ENCODE measurements around the gene LRRC47.

LRRC47 gene

GRCh38 chr1:3821447-3821846, 25.1 kb upstream of the LRRC47 start:
- Histone ChIP-seq H3K9me2 (replicated peaks; ENCODE audit: insufficient read depth, low read length) (no peaks in the 10 kb centered on the region), H3K9me3 (replicated peaks; ENCODE audit: insufficient read depth, low read length) (no peaks in the 10 kb centered on the region), H4K20me1 (ENCODE audit: insufficient read depth, low read length) (no peaks in the 10 kb centered on the region), H3K4me3 (ENCODE audit: low read length) (no peak overlapping the region), H3K36me3 (replicated peaks; ENCODE audit: insufficient read depth, low read length) (no peaks in the 10 kb centered on the region), H3K4me2 (ENCODE audit: low read depth, low read length) (no peak overlapping the region), H3K27ac (ENCODE audit: low read length) (no peak overlapping the region), H3K9ac (ENCODE audit: low read length) (no peak overlapping the region), H3K27me3 (replicated peaks; ENCODE audit: insufficient read depth, low read length) (no peaks in the 10 kb centered on the region), H3F3A (ENCODE audit: insufficient read depth, low read length) (no peaks in the 10 kb centered on the region), H2AFZ (ENCODE audit: low read length) (no peak overlapping the region), H3K4me1 (ENCODE audit: low read length) (no peaks in the 10 kb centered on the region), H3K79me2 (ENCODE audit: low read length) (no peaks in the 10 kb centered on the region)
- TF ChIP-seq EZH2 (optimal IDR thresholded peaks at IDR 0.05; ENCODE audit: low read depth, low read length) (no peak), EZH2phosphoT487 (IDR thresholded peaks at IDR 0.05; ENCODE audit: low read length) (no peak)
- TF ChIP-seq, protein P1, sequence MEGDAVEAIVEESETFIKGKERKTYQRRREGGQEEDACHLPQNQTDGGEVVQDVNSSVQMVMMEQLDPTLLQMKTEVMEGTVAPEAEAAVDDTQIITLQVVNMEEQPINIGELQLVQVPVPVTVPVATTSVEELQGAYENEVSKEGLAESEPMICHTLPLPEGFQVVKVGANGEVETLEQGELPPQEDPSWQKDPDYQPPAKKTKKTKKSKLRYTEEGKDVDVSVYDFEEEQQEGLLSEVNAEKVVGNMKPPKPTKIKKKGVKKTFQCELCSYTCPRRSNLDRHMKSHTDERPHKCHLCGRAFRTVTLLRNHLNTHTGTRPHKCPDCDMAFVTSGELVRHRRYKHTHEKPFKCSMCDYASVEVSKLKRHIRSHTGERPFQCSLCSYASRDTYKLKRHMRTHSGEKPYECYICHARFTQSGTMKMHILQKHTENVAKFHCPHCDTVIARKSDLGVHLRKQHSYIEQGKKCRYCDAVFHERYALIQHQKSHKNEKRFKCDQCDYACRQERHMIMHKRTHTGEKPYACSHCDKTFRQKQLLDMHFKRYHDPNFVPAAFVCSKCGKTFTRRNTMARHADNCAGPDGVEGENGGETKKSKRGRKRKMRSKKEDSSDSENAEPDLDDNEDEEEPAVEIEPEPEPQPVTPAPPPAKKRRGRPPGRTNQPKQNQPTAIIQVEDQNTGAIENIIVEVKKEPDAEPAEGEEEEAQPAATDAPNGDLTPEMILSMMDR (IDR thresholded peaks at IDR 0.05; ENCODE audit: low read length): no peak
- DNase-seq: no peak

GRCh38 chr1:3821004-3821403, 24.7 kb upstream of the LRRC47 start:
- no peaks in the 10 kb centered on the region for H4K20me1 ChIP-seq (ENCODE audit: insufficient read depth, low read length)
- no peaks in the 10 kb centered on the region for H3K36me3 ChIP-seq (replicated peaks; ENCODE audit: insufficient read depth, low read length)
- H3K9me2 ChIP-seq (replicated peaks; ENCODE audit: insufficient read depth, low read length): no peaks in the 10 kb centered on the region
- no peak overlapping the region for H3K27ac ChIP-seq (ENCODE audit: low read length)
- H3K4me3 ChIP-seq (ENCODE audit: low read length): no peak overlapping the region
- no peaks in the 10 kb centered on the region for H3K4me1 ChIP-seq (ENCODE audit: low read length)
- no peaks in the 10 kb centered on the region for H3F3A ChIP-seq (ENCODE audit: insufficient read depth, low read length)
- H3K79me2 ChIP-seq (ENCODE audit: low read length): no peaks in the 10 kb centered on the region
- no peak for DNase-seq
- no peak overlapping the region for H3K4me2 ChIP-seq (ENCODE audit: low read depth, low read length)
- no peak for TF ChIP-seq EZH2 (optimal IDR thresholded peaks at IDR 0.05; ENCODE audit: low read depth, low read length)
- no peak for TF ChIP-seq EZH2phosphoT487 (IDR thresholded peaks at IDR 0.05; ENCODE audit: low read length)
- TF ChIP-seq, protein P1 (IDR thresholded peaks at IDR 0.05; ENCODE audit: low read length): no peak
- no peak overlapping the region for H2AFZ ChIP-seq (ENCODE audit: low read length)
- no peak overlapping the region for H3K9ac ChIP-seq (ENCODE audit: low read length)
- no peaks in the 10 kb centered on the region for H3K9me3 ChIP-seq (replicated peaks; ENCODE audit: insufficient read depth, low read length)
- H3K27me3 ChIP-seq (replicated peaks; ENCODE audit: insufficient read depth, low read length): no peaks in the 10 kb centered on the region

- TF ChIP-seq EZH2 (optimal IDR thresholded peaks at IDR 0.05; ENCODE audit: low read depth, low read length) (no peak), EZH2phosphoT487 (IDR thresholded peaks at IDR 0.05; ENCODE audit: low read length) (no peak)
- H3K36me3 ChIP-seq (replicated peaks; ENCODE audit: insufficient read depth, low read length): no peaks in the 10 kb centered on the region
These were observed 24.0 kb upstream of the LRRC47 start for GRCh38 chr1:3820316-3820715.

DNA sequence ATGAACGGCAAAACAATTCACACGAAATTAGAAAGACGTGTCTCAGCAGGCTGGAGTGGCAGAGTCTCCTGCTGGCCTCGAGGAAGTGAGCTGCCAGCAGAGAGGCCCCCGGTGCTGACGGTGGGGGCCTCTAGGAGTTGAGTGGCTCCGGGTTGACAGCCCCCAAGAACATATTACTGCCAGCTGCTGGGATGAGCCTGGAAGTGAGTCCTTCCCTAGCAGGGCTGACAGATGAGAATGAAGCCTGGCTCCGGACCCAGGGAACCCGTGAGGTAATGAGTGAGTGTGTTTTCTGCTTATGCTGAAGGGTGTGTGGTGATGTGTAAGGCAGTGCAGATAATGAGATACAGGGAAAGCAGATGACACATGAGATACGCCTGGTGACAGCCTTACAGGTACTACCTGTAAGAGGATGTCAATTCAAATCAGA, 23.5 kb upstream of the LRRC47 start:
- Histone ChIP-seq H3K4me3 (ENCODE audit: low read length) (no peak overlapping the region), H3K36me3 (replicated peaks; ENCODE audit: insufficient read depth, low read length) (no peaks in the 10 kb centered on the region), H3K9me3 (replicated peaks; ENCODE audit: insufficient read depth, low read length) (no peaks in the 10 kb centered on the region), H3K4me2 (ENCODE audit: low read depth, low read length) (no peak overlapping the region), H3F3A (ENCODE audit: insufficient read depth, low read length) (no peaks in the 10 kb centered on the region), H3K79me2 (ENCODE audit: low read length) (no peaks in the 10 kb centered on the region), H3K9ac (ENCODE audit: low read length) (no peak overlapping the region), H3K9me2 (replicated peaks; ENCODE audit: insufficient read depth, low read length) (no peaks in the 10 kb centered on the region), H2AFZ (ENCODE audit: low read length) (no peak overlapping the region), H3K27me3 (replicated peaks; ENCODE audit: insufficient read depth, low read length) (no peaks in the 10 kb centered on the region), H3K27ac (ENCODE audit: low read length) (no peak overlapping the region), H3K4me1 (ENCODE audit: low read length) (no peaks in the 10 kb centered on the region), H4K20me1 (ENCODE audit: insufficient read depth, low read length) (no peaks in the 10 kb centered on the region)
- no peak for DNase-seq
- TF ChIP-seq EZH2 (optimal IDR thresholded peaks at IDR 0.05; ENCODE audit: low read depth, low read length): no peak
- TF ChIP-seq, protein P1 (IDR thresholded peaks at IDR 0.05; ENCODE audit: low read length): no peak
- no peak for TF ChIP-seq EZH2phosphoT487 (IDR thresholded peaks at IDR 0.05; ENCODE audit: low read length)

More at GRCh38 chr1:3820316-3820715, 24.0 kb upstream of the LRRC47 start:
- Histone ChIP-seq H3K27me3 (replicated peaks; ENCODE audit: insufficient read depth, low read length) (no peaks in the 10 kb centered on the region), H3F3A (ENCODE audit: insufficient read depth, low read length) (no peaks in the 10 kb centered on the region), H3K9me3 (replicated peaks; ENCODE audit: insufficient read depth, low read length) (no peaks in the 10 kb centered on the region), H4K20me1 (ENCODE audit: insufficient read depth, low read length) (no peaks in the 10 kb centered on the region), H3K27ac (ENCODE audit: low read length) (no peak overlapping the region), H3K9ac (ENCODE audit: low read length) (no peak overlapping the region), H3K4me2 (ENCODE audit: low read depth, low read length) (no peak overlapping the region), H3K79me2 (ENCODE audit: low read length) (no peaks in the 10 kb centered on the region), H3K9me2 (replicated peaks; ENCODE audit: insufficient read depth, low read length) (no peaks in the 10 kb centered on the region), H3K4me3 (ENCODE audit: low read length) (no peak overlapping the region), H2AFZ (ENCODE audit: low read length) (no peak overlapping the region), H3K4me1 (ENCODE audit: low read length) (no peaks in the 10 kb centered on the region)
- no peak for DNase-seq
